GM21515 (cell line): ENCODE results near the gene NDUFS7.

Source experiments
- ATAC-seq: cut with Tn5 transposase; IDR thresholded peaks from one replicate; pipeline ENCODE4 v1.9.1; 2021; ENCODE audit not compliant: unreplicated experiment

The NDUFS7 gene

DNA sequence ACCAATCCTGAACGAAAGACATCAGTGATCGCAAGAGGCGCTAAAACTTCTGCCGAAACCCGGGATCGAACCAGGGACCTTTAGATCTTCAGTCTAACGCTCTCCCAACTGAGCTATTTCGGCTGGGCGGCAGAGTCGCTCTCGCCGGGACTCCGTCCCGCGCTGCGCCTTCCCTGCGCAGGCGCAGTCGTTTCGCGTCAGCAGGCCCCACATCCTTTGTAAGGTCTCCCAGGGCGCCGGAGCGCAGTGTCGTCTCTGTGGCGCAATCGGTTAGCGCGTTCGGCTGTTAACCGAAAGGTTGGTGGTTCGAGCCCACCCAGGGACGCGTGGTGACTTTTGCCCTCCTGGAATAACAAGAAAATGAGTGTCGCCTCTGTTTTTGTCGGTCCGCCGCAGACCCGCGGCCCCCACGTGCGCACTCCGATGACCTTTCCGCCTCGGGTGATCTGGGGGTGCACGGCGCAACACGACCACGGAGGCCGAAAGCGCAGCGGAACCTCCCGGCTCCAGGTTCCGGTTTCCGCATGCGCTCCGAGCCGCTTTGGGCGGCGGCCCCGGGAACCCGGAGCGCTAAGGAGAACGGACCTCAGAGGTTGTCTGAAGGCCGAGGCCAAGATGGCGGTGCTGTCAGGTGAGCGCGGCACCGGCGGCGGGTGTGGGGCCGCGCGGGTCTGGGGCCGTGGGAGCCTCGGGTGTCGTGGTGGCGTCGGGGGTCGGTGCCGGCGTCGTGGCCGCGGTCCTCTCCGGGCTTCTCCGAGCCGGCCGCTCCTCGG lies at the start of gene NDUFS7:
Gene NDUFS7 (plus strand): TSS at position 596 of the 773 bp plus-strand sequence. CDS start 20 bp downstream, at position 616.
- ATAC-seq: peak; percentile 71

DNA sequence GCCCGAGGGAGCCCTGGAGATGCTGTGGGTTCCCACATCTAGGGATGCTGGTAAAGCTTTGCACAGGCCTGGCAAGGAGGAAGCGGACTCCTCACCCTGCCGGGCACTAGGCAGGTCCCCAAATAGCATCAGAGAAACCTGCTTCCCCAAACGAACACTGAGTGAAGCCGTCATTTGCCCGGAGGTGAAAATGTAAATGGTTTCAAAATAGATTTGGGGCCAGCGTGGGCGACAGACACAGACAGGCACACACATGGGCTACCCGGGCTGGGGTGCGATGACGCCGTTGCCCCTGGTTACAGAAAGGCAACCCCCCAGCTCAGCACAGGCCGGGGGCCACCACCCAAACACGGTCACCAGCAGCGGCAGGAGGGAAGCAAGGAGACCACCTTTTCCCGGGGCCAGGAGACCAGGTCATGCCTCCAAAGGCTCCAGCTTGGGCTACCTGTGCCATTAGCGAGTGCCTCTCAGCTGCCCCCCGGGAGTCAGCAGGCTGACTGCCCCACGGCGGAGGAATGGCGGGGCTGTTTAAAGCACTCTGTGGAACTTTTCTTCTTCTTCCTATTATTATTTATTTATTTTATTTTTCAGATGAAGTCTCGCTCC lies 47.5 kb upstream of the NDUFS7 start:
- ATAC-seq: no peak

DNA sequence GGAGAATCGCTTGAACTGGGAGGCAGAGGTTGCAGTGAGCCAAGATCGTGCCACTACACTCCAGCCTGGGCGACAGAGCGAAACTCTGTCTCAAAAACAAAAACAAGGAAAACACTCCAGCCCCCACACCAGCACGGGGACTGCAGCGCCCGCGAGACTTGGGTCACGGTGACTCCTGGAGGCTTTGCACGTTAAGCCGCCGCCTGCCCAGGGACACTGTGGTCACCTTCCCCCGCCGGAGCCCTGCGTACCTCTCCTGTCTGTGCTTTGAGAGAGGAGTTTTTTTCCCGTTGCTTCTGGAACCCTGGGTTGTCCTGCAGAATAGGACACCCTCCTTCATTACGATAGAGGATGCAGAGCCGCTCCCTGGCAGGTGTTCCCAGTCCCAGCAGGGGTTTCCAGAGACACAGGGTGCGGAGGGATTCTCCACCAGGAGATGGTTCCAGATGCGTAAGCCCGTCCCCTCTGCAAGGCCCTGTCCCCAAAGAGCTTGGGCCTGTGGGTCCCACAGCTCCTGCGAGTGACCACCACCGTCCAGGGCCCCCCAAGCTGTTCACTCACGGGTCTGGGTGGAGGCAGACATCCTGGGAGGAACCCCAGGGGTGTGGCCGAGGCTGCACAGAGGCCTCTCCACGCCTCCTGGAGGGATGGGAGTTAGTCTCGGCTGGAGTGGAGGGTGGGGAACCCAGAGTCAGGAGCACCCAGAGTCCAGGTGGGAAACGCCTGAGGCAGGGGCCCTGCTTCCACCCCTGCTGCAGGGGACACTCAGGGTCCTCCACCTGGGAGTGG lies 42.8 kb upstream of the NDUFS7 start:
- ATAC-seq: no peak

DNA sequence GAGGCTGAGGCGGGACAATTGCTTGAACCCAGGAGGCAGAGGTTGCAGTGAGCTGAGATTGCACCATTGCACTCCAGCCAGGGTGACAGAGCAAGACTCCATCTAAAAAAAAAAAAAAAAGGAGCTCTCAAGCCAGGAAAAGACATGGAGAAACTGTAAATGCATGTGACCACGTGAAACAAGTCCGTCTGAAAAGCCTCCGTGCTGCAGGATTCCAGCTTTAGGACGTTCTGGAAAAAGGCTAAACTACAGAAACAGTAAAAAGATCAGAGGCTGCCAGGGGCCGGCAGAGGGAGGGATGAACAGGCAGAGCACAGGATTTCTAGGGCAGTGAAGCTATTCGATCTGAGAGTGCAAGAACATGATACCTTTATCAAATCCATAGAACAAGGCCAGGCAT lies 40.7 kb upstream of the NDUFS7 start:
- ATAC-seq: no peak

DNA sequence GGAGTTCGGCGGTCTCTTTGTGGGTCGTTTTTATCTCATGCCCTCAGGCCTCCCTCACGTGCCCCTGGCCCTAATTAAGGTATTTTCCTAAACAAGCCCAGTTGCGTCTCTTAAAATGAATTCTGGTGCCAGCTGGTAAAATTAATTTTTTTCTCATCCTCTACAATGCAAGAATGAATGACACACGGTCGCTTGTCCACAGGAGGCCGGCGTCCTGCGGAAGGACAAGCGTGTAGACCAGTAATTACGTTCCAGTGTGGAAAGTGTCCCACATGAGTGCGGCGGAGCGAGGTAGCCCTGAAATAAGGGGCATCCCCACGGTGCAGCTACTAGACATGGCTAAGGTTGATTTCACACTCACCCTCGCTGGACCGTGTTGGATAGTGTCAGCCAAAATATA lies 34.5 kb upstream of the NDUFS7 start:
- ATAC-seq: no peak

DNA sequence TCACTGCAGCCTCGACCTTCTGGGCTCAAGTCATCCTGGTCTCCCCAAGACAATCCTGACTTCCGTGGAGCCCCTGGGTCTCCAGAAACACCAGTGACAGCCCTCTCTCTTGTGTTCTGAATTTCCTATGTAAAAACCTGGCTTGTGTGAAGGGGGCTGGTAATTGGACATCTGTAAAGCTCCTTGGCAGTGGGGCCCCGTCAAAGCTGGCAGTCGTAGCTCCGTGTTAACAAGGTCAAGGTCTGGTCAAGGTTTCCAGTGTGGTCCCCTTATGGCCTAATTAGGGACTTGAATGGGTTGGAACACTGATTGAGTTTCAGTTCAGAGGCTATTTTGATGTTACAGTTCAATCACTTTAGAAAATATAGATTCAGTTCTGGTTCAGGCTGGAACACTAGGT lies 32.8 kb upstream of the NDUFS7 start:
- no peak for ATAC-seq

DNA sequence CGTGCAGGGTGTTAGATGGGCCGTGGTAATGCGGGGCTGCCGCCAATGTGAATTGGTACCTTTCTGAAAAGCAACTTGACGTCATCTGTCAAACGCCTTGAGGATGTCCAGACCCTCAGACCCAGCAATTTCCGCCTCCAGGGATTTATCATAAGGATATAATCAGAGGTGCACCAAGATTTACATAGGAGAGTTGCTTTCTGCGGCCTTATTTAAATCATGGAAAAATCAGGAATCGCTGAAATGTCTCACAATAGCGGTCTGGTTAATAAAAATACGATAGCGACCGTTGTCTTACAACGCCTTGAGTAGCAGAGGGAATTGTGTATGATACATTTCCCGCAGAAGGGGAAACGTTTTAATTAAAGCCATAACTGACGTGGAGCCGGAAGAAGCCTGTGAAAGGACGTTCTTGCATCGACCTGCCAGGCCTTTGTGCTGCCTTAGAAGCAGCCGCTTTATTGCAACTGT lies 32.3 kb upstream of the NDUFS7 start:
- ATAC-seq: no peak

DNA sequence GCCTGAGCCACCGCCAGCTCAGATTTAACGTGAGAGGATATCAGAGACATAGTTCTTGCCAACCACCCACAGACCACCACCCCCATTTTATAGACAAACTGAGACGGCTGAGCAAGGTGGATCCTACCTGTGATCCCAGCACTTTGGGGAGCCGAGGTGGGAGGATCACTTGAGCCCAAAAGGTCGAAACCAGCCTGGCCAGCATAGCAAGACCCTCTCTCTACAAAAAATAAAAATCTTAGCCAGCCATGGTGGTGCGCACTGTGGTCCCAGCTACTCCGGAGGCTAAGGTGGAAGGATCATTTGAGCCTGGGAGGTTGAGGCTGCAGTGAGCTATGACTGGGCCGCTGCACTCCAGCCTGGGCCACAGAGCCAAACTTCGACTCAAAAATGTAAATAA lies 30.6 kb upstream of the NDUFS7 start:
- no peak for ATAC-seq

DNA sequence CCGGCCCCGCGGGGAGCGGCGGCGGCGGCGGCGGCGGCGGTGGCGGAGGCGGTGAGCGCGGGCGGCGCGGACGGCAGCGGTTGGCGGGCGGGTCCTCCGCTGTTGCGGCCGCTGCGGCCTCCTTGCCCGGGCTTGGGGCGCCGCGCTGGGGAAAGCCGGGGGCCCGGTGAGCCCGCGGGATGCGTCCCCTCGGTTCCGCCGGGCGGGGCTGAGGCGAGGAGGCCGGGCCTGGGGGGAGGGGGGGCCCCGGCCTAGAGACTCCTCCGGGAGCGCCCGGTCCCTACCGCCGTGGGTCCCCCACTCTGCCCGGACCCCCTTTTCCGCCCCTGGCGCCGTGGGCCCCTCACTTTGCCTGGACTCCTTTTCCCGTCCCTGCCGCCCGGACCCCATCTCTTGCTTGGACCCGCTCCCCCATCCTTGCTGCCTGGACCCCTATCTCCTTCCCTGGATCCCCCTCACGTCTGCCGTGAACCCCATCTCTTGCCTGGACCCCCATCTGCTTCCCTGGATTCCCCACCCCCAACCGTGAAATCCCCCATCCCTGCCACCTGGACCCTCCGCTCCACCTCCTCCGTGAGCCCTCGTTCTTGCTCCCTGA lies 28.6 kb upstream of the NDUFS7 start:
- ATAC-seq: no peak

DNA sequence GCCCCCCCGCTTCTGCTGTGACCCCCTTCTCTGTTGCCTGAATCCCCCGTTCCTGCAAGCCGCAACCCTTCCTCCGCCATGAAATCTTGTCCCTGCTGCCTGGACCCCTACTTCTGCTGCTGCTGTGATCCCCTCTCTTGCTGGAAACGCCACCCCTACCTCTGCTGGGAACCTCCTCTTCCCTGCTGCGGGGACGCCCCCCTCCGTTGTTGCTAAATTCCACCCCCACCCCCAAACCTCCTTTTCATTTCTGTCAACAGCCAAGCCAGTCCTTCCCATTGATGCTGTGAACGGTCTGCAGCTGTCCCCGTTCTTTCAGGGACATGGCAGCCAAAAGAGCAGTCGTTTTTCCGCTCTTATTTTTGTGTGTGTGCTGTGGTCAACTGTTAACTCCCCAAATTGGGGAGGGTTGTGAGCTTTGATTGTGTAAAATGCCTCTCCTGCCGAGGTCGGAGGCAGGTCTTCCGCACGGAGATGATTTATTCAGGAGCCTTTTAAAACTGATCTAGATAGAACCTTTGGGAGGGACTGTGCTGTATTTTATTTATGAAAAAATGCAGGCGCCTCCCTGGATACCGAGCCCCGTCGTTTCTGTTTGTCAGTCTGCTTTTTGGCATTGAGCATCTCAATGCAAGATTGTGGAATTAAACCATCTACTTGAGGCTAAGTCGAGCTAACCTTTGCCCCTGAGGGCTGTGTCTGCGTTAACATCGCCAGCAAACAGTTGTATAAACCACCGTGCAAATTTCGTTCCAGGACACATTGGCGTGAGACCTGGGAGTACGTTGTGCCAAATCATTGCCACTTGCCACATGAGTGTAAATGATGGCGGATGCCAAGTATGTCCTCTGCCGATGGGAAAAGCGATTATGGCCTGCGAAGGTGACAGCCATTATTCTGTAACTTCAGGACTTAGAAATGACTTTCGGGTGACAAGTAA lies 27.9 kb upstream of the NDUFS7 start:
- ATAC-seq: no peak

DNA sequence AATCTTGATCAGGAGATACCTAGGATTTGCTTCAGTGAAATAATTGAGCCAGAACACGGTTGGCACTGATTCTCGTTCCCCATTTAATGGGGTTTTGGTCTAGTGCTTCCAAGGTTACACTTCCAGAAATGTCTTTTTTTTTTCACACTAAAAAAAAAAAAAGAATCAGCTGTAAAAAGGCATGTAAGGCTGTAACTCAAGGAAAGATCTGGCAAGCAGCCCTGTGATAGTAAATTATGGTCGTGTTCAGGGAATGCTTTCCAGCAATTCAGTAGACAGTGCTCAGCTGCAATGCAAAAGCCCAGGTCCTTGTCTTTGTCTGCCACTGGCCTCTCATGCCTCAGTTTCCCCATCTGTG lies 27.2 kb upstream of the NDUFS7 start:
- no peak for ATAC-seq

DNA sequence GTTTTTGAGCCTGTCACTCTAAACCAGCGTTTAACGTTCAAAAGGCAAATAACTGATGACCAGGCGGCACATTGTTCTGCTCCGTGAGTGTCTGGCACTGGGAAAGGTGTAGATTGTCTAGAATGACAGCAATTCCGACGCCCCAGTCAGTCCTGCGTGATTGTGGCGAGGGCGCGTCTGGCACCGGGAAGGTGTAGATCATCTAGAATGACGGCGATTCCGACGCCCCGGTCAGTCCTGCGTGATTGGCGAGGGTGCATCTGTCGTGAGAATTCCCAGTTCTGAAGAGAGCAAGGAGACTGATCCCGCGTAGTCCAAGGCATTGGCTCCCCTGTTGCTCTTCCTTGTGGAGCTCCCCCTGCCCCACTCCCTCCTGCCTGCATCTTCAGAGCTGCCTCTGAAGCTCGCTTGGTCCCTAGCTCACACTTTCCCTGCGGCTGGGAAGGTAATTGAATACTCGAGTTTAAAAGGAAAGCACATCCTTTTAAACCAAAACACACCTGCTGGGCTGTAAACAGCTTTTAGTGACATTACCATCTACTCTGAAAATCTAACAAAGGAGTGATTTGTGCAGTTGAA lies 26.1 kb upstream of the NDUFS7 start:
- ATAC-seq: no peak

DNA sequence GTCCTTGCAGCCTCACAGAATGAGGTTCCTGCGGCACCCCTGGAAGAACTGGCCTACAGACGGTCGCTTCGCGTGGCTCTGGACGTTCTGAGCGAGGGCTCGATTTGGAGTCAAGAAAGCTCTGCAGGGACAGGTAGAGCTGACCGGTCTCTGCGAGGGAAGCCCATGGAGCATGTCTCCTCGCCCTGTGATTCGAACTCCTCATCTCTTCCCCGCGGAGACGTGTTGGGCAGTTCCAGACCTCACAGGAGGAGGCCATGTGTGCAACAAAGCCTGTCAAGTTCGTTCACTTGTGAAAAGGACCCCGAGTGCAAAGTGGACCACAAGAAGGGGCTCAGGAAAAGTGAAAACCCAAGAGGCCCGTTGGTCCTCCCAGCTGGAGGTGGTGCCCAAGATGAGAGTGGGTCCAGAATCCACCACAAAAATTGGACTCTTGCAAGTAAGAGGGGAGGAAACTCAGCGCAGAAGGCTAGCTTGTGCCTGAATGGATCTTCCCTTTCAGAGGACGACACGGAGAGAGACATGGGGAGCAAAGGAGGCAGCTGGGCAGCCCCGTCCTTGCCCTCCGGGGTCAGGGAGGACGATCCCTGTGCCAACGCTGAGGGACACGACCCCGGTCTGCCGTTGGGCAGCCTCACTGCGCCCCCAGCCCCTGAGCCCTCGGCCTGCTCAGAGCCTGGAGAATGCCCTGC lies 23.4 kb upstream of the NDUFS7 start:
- ATAC-seq: no peak

DNA sequence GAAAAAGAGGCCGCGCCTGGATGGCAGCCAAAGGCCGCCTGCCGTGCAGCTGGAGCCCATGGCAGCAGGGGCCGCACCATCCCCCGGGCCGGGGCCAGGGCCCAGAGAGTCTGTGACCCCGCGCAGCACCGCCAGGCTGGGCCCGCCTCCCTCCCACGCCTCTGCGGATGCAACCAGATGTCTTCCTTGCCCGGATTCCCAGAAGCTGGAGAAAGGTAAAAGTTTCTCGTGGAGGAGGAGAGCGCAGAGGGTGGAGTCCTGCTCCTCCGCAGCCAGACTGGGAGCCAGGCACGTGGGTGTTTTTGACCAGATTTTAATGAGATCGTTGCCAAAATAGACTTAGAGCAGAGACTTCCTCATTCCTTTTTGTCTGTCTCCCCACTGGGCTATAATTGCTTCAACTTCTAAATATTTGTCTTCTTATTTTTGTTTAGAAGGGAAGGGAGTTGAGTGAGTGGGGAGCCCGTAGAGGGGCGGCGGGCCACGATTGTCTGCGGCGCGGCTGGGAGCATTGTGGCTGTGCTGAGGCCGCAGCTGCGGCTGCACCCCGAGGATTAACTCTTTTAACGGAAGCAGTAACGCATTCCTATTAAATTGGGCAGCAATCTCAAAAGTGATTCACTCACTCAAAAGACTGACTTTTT lies 22.8 kb upstream of the NDUFS7 start:
- no peak for ATAC-seq

DNA sequence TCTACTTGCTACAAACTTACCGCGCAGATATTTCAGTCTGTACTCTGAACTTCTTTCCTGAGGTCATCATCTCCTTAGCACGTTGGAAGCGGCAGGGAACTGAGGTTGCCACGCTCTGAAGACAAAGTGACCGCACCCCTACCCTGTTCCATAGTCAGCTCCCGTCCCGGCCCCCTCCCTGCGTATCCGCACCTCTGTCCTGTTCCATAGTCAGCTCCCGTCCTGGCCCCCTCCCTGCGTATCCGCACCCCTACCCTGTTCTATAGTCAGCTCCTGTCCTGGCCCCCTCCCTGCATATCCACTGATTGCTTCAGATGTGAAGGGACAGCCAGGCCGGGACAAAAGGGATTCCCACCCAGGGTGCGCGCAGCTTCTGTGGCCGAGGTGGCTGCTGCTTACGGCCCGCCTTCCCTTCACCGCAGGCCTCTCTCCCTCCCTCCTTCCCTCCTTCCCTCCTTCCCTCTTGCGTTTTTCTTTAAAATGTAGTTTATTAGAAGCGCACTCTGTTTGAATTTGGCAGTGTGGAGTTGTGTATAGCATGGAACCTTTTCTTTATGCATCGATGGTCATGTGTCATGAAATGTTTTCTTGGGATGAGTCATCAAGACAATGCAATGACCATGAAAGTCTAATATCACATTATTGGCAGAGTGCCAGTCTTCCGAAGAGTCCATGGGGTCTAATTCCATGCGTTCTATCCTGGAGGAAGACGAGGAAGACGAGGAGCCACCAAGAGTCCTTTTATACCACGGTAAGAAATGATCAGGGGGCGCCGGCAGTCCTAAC lies 21.9 kb upstream of the NDUFS7 start:
- ATAC-seq: no peak

DNA sequence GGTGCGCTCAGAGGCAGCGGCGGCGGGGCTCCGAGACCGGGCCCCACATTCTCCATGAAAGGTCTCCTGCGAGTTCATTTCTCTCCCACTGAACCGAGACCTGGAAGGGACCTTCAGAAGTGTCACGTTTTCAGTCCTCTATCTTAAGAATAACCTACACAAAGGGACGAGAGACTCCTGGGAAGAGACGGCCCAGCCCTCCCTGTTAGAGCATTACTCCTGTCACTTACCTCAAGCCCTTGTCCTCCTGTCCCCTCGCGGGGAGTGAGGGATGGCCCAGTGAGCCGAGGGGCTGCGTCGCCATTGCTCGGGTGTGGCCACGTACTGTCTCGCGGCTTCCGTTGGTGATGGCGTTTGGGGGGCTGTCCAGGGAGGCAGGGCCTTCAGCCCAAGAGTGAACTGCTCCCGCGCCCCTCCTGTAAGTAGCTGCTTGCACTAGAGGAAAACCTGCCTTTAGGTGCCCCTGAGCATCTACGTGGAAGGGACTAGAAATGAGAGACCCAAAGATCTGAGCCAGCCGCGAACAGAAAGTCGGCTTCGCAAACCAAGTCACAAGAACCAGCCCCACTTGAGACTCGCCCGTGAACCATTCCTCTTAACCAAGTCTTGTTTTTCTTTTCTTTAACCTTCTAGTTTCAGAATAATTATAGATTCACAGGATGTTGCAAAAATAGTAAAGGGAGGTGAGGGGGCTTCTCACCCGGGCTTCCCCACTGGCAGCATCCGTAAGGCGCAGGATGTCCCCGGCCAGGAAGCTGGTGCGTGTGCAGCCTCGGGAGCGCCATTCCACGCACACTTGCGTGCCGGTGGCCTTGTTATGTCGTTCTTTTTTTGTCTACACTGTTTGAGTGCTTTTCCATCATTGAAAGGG lies 21.1 kb upstream of the NDUFS7 start:
- ATAC-seq: no peak

DNA sequence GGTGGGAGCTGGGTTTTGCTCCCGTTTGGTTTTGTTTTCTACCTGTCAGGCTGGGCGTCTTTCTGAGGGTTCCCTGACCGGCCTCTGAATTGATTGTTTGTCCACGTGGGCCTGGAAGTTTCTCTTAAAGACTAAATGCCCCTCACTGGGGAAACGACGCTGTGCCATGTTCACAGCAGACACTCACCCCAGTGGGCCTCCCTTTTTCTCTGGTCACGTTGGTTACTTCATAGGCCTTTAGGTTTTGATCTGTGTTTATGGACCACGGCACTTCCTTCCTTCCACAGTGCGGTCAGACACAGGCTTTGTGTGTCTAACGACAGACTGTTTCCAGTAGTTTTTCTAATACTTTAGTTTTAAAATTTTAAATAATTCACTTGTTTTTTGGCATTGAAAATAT lies 20.1 kb upstream of the NDUFS7 start:
- ATAC-seq: no peak
